ENCODE data around the gene PRR19. TPM values are rescaled to one million over a fixed set of nuclear protein-coding genes. Genes with fewer than 3 reads are reported as not detected.
A peak's percentile ranks its signal among the peaks of the same experiment; 100 is the strongest.

PRR19 gene, protein sequence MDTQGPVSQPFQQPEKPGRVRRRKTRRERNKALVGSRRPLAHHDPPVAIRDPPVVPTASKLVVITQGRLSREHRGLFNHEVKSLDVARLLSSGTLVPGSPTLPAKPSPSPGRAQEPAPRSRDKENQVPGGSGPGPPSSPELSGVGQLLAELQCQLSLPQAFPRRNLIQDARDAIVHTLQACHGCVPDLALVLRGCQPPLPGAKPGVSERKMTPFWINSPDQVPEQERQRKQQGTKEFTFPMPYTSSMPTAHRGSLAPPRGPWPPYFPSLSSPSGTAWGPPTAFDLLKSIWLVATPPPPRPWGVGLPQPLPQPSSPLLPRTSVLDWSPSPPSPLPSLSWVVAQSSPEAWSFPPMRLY
- total RNA-seq = 0.24 to 1.7 TPM (median 0.82 TPM) in 3 replicates
- long read RNA-seq, partial matches to known transcripts = 0 of 2 reads
- long read RNA-seq, other reads (novel, unspliced or antisense) = 1 of 2 reads

DNA sequence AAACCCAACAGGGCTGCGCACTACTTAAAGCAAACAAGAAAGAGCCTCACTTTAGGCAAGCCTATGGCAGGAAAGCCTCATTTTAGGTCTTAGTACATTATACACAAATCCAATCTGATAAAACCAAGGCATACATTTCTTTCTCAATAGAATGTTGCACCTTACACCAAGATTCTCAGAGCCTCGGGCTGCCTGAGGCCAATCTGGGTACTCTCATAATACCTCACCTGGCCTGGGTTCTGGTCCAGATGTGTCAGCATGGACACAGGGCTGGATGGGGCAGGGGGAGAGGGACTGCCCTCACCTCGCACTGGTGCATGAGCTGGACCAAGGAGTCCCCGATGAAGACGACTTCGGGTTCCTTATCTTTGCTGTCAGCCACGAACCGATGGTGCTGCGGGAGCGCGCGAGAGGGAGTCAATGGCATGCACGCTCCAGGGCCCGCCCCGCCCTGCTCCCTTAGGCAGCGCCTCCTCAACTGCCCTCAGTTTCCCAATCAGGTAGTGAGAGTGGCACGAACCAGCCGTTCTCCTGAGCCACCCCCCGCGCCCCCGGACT is at the start of gene PRR19:
PRR19 (plus strand) TSS at position 487 of the 558 bp plus-strand sequence. CDS start 7,453 bp downstream, outside the sequence.
- no peak for DNase-seq (ENCODE audit: low spot score)
- H3K36me3 Mint-ChIP-seq (ENCODE audit: low read depth) = peaks cover 2% of the 10 kb centered on the region
- TF ChIP-seq, protein P1, sequence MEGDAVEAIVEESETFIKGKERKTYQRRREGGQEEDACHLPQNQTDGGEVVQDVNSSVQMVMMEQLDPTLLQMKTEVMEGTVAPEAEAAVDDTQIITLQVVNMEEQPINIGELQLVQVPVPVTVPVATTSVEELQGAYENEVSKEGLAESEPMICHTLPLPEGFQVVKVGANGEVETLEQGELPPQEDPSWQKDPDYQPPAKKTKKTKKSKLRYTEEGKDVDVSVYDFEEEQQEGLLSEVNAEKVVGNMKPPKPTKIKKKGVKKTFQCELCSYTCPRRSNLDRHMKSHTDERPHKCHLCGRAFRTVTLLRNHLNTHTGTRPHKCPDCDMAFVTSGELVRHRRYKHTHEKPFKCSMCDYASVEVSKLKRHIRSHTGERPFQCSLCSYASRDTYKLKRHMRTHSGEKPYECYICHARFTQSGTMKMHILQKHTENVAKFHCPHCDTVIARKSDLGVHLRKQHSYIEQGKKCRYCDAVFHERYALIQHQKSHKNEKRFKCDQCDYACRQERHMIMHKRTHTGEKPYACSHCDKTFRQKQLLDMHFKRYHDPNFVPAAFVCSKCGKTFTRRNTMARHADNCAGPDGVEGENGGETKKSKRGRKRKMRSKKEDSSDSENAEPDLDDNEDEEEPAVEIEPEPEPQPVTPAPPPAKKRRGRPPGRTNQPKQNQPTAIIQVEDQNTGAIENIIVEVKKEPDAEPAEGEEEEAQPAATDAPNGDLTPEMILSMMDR (IDR thresholded peaks at IDR 0.05) = no peak
- peaks cover 19% of the 10 kb centered on the region for H3K4me1 Mint-ChIP-seq (ENCODE audit: low read depth)
- no peaks in the 10 kb centered on the region for H3K27me3 Mint-ChIP-seq (ENCODE audit: low read depth)
- peak within 1 kb of the TSS; percentile 59 for H3K27ac Mint-ChIP-seq (ENCODE audit: unreplicated experiment)
- H3K4me3 Mint-ChIP-seq (ENCODE audit: unreplicated experiment) = peak within 1 kb of the TSS; percentile 84
- no peaks in the 10 kb centered on the region for H3K9me3 Mint-ChIP-seq (ENCODE audit: low read depth)

DNA sequence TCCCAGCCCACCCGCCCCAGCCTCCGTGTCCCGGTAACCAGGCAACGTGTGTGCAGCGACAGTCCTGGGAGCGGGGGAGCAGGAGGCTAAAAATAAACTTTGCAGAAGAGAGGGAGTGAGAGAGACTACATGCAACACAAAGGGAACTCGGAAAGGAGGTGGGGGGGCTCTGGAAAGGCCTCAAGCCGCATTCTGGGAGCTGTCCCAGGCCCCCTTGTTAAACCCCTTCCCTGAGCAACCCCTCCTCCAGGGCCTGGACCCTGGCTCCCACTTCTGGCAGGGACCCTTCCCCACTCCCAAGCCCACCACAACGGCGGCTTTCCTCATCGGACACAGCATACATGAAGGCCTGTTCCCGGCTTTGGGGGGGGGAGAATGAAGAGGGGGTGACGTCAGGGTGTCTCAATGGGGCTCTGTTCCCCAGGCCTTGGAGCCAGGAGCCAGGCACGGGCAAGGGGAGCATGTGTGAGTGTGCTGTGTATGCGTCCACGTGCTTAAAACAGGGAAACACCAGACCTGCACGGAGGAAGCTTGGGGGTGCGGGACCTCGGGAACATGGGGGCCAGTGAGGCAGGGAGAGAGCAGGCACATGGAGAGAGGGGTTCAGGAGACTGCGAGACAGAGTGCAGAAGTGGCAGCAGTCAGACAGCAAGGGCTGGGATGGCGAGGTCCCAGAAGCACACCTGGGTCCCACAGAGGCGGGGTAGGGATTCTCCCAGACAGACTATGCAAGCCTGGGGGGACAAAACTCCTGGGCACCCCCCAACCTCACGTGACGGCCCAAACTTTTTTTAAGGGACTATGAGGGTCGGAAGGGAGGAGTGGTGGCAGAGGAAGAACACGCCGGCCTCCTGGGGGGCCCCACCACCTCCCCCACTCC is 49.3 kb upstream of the PRR19 start:
- Mint-ChIP-seq H3K9me3 (ENCODE audit: low read depth) (no peaks in the 10 kb centered on the region), H3K36me3 (ENCODE audit: low read depth) (peaks cover 4% of the 10 kb centered on the region), H3K4me1 (ENCODE audit: low read depth) (peaks cover 43% of the 10 kb centered on the region), H3K27me3 (ENCODE audit: low read depth) (no peaks in the 10 kb centered on the region), H3K4me3 (ENCODE audit: unreplicated experiment) (peak overlapping the region; percentile 97), H3K27ac (ENCODE audit: unreplicated experiment) (peak overlapping the region; percentile 99)
- DNase-seq (ENCODE audit: low spot score) = no peak
- TF ChIP-seq, protein P1 (IDR thresholded peaks at IDR 0.05) = no peak

GRCh38 chr19:42253245-42254088 is 48.5 kb upstream of the PRR19 start:
- Mint-ChIP-seq H3K27me3 (ENCODE audit: low read depth) (no peaks in the 10 kb centered on the region), H3K9me3 (ENCODE audit: low read depth) (no peaks in the 10 kb centered on the region), H3K4me3 (ENCODE audit: unreplicated experiment) (peak overlapping the region; percentile 97), H3K36me3 (ENCODE audit: low read depth) (peaks cover 4% of the 10 kb centered on the region), H3K27ac (ENCODE audit: unreplicated experiment) (peak overlapping the region; percentile 99), H3K4me1 (ENCODE audit: low read depth) (peaks cover 43% of the 10 kb centered on the region)
- no peak for DNase-seq (ENCODE audit: low spot score)
- TF ChIP-seq, protein P1 (IDR thresholded peaks at IDR 0.05) = no peak

DNA sequence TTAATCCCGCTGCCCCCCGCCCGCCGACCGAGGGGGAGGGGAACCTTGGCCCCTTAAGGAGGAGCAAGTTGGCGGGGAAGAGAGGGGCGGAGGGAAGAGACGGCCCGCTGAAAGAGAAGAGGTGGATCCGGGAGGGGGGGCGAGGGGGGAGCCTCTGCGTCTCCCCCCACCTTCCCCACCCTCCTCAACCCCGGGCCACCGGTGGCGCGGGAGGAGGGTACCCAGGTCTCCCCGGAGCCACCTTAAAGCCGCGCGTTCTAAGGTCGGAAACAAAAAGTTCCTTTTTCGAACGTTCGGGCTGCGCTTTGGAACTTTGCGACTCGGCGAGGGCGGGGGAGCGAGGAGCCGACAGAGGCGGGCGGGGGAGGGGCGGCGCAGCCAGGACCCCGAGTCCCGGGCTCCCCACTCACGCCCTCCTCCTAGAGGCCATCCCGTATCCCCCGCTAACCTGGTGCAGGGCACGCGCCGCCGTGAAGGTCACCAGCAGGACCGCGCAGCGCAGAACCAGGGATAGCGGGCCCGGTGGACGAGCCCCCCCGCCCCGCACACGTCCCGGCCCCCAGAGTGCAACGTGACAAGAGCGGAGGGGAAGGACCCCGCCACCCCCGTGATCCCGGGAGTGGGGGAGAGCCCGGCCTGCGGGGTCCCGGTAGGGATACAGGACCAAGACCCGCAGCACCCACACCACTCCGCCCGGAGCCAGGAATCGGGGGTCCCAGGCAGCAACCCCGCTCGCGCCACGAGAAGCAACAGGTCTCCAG is 47.7 kb upstream of the PRR19 start:
- Mint-ChIP-seq H3K9me3 (ENCODE audit: low read depth) (no peaks in the 10 kb centered on the region), H3K36me3 (ENCODE audit: low read depth) (peaks cover 4% of the 10 kb centered on the region), H3K27ac (ENCODE audit: unreplicated experiment) (peak overlapping the region; percentile 27), H3K27me3 (ENCODE audit: low read depth) (no peaks in the 10 kb centered on the region), H3K4me1 (ENCODE audit: low read depth) (peaks cover 43% of the 10 kb centered on the region), H3K4me3 (ENCODE audit: unreplicated experiment) (peak overlapping the region; percentile 74)
- no peak for DNase-seq (ENCODE audit: low spot score)
- TF ChIP-seq, protein P1 (IDR thresholded peaks at IDR 0.05) = peak; percentile 24
